ENCODE measurements around the gene TNIP3.
"Not testable (repeated sequence)": the region's sequence is repeated elsewhere in the genome, so short reads cannot be mapped to it uniquely, and the experiment has no call there.

TNIP3 gene, protein sequence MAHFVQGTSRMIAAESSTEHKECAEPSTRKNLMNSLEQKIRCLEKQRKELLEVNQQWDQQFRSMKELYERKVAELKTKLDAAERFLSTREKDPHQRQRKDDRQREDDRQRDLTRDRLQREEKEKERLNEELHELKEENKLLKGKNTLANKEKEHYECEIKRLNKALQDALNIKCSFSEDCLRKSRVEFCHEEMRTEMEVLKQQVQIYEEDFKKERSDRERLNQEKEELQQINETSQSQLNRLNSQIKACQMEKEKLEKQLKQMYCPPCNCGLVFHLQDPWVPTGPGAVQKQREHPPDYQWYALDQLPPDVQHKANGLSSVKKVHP

DNA sequence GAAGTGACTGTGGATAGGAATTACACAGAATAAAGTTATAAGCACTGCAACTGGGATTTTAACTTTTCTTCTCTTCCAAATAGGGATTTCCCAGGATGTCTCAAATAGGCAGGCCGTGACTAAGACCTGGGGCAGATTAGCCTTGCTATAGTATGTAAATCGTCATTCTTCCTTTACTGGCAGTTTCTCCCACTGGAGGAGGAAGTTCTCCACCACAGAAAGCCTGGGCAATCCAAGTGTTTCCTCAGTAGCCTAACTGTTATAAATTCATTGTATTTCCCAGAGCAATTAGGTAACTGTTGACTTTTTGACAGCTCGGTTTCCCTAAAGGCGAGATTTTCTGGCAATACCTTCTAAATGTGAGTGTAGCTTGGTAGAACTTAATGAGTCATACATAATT, at the start of gene TNIP3:
Gene TNIP3 (minus strand): TSS at position 31 of the 400 bp plus-strand sequence. CDS start 196 bp downstream, outside the sequence.
- no peak for DNase-seq

DNA sequence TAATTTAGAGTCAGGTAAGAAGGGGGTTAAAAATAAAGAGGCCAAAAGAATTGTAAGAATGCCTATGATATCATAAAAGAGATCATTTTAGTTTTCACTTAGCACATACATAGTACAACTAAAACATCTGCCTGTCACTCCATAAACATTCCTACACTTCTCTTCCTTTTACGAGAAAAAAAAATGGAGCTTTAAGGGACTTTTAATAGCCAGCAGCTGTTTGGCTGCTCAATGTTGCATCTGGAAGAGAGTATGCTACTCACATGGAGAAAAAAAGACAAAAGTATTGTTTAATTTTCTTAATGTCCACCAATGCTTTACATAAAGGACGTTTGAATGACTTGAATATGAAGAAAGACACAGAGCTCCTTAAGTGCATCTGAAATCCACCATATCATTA, 48.7 kb upstream of the TNIP3 start:
- DNase-seq, result no peak

DNA sequence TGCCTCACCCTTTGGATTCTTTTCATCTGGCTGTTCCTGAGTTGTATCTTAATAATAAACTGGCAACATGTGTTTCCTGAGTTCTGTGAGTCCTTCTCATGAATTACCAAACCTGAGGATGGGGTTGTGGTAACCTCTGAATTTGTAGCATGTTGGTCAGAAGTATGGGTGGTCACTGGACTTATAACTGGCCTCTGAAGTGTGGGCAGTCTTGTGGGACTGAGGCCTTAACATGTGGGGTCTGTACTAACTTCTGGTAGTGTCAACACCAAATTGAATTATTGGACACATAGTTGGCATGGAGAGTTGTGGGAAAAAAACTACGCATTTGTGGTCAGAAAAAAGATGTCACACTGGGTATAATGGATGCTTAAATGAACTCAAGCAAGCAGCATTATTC, 45.0 kb upstream of the TNIP3 start:
- no peak for DNase-seq

DNA sequence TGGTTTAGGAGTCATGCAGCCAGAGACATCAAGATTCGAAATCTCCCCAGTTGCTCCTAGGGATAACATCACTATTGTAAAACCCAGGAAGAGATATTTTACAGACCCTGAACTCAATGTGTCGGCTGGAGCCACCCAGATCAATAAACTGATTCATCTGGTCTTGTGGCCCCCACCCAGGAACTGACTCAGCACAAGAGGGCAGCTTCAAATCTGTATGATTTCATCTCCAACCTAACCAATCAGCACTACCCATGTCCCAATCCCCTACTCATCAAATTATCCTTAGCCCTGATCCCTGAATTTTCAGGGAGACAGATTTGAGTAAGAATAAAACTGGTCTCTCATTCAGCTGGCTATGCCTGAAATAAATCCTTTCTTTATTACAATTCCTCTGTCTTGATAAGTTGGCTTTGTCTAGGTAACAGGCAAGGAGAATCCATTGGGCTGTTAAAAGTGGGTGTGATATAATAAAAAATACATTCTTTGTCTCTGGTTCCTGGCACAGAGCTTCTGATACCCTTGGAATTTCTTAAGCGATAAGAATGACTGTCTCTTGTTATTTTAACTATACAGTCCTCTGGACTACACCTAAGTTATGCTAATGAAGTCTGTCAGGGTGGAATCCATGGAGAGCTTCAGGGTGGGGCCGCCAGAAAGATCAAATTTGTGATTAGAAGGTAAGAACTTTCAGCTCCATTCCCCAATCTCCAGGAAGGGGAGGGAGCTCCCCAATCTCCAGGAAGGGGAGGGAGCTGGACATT, 44.3 kb upstream of the TNIP3 start:
- DNase-seq, result no peak

DNA sequence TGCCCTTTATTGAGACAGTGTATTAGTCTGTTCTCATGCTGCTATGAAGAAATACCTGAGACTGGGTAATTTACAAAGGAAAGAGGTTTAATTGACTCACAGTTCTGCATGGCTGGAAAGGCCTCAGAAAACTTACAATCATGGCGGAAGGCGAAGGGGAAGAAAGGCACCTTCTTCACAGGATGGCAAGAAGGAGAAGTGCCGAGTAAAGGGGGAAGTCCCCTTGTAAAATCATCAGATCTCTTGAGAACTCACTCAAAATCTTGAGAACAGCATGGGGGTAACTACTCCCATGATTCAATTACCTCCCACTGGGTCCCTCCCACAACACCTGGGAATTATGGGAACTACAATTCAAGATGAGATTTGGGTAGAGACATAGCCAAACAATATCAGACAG, 41.7 kb upstream of the TNIP3 start:
- not testable (repeated sequence) for DNase-seq

DNA sequence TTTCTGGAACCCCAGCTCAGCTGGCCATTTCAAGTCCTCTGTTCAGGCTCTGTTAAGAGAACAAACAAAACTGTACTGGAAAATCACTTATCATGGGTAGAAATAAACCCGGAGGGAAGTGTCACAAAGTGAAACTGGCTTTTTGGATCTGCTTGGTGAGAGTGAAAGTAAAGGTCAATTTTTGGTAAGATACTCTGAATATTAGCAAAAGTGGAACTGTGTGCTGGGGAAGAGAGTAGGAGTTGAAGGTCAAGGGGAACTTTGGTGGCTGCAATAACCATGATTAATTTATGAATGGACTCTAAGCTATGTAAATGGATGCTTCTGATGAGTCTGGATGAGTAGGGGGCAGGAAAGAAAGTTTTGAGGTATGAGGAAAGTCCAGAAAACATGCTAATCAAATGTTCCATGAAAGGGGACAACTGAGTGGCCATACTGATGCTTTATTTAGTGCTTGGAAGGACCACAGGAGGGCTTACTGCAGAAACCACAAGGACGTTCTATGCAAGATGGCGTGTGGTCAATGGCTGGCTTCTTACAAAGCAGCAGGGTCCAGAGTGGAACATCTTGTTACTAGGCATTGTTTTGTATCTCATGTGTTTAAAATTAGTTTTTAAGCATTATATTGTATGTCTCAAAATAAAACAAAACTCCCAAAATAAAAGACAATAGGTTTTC, 36.8 kb upstream of the TNIP3 start:
- no peak for DNase-seq

DNA sequence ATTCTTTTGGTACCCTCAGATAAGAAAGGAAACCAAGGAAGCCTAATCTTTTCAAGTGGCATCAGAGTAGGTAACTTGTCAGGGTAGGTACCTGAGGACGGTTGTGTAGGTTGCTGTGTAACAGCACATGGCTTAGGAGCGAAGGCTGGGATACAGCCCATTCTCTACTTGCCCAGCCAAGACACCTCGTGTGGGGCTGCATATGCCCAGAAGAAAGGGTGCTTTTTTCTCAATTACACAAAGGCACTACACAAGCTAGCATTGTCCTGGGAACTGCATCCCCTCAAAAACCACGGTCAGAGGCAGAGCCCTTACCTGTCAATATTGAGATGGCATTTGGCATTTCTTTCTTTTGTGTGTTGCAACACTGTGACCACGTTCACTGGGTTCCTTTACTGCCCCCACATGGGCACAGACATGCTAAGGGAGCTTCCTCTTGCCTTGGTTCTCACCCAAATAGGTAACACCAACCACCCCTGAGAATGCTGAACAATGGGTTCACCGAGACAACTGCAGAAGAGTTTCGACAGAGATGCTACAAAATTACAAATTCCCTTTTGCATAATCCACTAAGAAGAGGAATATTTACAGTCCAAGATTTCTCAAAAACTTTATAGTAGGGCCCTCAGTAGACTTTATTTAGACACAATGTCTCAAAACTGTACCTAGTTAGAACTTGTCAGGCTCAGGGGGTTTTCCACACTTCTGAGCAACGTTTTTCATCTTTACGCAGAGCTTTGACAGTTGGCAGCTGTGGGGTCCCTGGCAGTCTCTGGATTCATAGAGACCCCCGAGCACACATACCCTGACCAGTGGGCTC, 35.8 kb upstream of the TNIP3 start:
- peak in 1 of 6 experiments; percentile 8 for DNase-seq

DNA sequence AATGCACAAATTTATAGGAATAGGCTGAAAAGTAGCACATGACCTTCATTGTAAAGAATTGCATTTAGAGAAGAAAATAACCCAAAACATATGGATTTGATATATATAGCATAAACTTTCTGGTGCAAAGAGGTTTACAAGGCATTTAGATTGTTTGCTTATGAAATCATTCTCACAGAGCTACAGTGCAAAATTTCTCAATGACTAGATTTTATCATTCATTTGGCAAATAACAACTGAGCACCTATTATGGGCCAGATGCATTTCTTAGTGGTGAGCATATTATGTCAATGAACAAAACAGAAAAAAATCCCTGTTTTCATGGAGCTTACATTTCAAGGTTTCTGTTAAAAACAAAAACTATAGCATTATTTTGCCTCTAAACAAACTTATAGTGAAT, 34.1 kb upstream of the TNIP3 start:
- no peak for DNase-seq

DNA sequence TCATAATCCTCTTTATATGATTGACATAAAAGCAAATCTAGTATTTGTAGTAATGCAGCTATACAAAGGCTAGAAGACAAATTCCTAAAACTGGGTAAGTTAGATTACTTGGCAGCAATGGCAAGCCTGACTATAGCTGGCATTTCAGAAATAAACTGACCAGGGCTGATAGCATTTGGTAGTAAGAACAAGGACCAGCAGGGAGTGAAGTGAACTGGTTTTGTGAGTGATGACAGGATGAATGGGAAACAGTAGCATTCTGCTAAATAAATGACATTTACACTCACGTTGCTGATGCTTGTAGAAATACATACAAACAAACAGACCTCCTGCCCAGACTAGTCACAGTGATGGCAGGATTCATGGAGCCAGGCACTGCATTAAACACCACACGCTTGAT, 31.5 kb upstream of the TNIP3 start:
- no peak for DNase-seq

DNA sequence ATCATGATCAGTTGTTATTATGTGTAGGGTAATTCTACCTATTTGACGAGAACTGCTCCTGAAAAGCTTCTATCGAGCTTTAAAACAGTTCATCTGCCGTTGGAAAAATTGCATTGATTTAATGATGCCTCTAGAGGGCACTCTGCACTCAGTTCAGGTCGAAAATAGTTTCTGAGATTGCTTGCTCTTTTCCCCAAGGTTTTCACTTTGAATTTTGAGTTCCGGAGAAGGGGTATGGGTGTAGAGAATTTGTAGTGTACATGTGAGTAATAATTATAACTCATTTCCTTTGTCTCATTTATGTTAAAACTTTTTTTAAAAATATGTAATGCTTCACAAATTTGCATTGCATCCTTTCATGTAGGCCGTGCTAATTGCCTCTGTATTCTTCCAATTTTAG, 28.4 kb upstream of the TNIP3 start:
- peak in 3 of 6 experiments; percentile 18 to 58 (median 50) for DNase-seq

DNA sequence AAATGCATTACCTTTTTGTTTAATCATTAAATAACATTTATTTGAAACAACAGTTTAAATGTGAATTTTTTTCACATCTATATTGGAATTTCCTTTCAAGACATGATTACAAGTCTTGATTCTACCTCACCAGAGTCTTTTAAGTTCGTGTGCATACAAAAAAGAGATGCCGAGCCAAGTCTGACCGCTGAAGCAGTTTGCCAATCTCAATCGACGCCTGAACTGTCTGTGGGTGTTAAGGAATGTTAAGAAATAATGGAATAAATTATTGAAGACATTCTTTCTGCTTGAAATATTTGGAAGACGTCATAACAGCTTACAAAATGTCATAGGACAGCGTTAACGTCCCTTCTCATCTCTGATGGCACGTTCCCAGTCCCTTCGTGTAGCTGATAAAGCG, 27.9 kb upstream of the TNIP3 start:
- DNase-seq, result no peak

DNA sequence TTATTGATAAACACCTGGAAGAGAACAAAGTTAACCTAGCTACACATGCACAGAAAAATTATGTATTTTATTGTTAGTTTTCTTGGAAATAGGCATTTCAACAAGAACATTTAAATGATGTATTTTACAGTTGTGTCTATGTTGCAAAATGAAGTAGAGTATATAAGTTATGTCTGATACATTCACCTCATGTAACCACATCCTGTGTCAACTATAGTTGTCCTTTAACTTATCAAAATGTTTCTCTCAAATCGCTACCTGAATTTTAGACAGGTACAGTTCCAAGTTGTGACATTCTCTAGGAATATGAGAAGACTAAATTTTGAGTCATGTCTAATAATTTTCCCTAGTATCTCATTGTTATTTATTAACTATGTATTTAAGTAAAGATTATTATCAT, 27.2 kb upstream of the TNIP3 start:
- DNase-seq, result peak in 3 of 6 experiments; percentile 15 to 33 (median 31)

DNA sequence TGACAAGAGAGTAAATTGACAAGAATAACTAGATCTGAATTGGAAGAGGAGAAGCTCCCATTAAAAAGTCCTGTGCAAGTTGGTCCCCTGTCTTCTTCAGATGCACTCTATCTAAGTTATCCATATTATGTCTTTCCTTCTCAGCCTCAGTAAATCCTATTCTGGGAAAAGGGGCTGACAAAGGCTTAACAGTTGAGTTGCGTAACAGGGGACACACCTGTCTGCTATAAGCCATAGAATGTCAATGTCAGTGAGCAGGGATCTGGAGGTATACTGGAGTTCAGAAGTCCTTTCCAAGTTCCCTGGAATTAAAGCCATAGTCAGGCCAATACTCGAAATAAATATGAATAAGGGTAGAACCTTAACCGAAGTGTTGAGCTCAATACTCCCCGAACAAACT, 26.3 kb upstream of the TNIP3 start:
- no peak for DNase-seq

DNA sequence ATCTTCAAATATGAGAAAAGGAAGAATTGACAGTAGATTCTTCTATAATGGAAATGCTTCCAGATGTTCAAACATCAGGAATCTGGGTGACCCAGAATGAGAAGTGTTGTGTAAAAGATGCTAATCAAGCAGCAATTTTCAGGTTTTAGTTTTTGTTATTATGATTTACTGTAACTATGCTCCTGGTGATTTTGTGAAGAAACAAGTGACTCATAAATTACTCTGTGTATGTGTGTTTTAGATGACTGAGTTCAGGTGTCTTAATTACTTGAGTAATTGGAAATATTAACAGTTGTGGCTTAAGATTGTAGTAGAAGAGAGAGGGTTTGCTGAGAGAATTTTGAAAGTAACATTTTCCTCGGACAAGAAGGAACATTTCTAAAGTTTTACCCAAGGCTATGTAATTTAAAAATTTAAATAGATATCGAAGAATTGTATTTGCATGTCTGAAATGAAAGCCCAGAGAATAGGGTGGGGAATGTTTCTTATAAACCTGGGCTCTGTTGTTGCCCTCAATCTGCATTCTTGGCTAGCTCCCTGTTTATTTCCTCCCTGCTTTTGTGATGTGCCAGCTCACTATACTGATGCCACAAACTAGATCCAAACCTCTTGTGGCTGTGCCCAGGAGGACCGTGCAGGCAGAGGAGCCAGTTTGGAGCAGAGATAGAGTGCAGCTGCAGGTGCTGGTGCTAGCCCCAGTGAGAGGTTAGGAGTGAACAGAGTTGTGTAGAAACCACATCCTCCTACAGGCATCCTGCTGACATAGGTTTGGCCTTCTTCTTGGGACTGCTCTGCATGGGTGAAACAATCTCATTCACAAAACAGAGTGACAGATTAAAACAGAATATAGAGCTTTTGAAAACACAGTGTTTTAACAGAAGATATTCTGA, 25.4 kb upstream of the TNIP3 start:
- peak in 5 of 6 experiments; percentile 12 to 76 (median 64) for DNase-seq

DNA sequence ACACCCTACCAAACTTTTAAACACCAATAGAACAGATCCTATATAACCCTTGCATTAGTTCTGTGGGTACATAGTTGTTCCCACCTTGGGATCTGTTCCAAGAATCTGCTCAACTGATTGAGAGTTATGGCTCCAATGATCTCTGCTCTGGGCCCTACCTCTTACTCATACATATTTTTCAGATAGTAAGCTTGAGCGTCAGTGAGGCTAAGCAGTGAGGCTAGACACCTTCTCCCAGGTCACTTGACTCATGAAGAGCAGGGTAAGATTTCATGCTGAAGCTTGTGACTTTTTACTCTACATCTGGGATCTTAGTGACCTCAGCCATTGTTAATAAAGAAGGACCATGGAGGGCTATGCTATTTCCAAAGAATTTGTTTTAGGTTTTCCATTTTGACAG, 23.1 kb upstream of the TNIP3 start:
- no peak for DNase-seq

DNA sequence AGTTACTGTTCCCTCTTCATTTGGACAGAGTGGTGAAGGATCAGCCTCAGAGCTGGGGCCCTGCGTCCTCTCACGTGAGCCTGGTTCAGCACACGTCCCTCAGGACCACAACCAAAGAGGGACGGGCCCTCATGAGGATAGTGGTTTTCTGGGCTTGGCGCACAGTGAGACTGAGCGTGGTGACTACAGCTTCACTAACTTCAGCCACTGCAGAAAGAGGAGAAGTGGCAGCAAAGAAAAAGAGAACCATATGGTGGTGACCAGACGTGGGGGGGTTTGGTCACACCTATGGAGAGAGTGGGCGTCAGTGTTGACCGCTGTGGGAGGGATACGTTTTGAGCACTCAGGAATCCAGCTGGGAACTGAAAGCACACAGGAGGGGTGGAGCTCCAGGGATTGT, 21.8 kb upstream of the TNIP3 start:
- no peak for DNase-seq

DNA sequence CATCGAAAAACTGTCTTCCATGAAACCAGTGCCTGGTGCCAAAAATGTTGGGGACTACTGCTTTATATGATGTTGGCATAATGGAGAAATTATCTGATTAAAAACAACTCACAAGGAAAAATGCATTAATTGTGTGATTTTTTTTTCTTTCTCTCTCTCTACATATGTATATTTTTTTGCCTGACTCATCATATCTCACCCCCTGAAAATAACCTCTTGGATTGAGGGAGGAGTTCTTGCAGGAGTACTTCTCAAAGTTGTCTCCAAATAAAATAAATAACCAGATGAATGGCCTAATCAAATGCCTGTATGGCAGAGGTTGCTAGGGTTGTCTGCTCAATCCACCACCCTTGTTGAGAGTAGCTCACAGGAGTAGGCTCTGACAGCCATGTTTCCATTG, 19.9 kb upstream of the TNIP3 start:
- no peak for DNase-seq

DNA sequence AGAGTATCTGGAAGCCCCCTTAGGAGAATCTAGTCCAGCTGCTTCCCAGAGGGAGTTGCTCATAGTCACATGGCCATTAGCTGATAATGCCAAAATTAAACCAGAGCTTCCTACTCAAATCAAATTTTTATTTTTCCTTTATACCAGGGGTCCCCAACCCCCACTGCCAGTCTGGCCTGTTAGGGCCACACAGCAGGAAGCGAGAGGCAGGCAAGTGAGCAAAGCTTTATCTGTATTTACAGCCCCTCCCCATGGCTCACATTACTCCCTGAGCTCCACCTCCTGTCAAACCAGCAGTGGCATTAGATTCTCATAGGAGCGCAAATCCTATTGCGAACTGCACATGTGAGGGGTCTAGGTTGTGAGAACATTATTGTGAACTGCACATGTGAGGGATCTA, 19.2 kb upstream of the TNIP3 start:
- DNase-seq, result no peak

DNA sequence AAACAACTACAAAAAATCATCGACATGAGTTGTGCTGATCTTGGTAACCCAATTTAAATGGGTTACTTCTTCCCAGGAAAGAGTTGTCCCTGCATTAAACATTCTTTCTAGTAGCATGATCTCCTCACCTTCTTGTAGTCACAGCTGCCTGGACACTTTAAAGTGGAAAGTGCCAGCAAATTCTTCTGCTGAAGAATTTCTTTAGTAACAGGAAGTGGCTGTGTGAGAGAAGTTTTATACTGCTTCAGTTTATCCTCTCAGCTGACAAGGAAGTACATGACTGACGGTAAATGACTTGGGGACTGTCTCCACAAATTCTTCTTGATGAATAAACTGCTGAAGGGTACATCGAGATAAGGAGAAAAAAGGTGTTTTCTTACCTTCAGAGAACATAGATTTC, 18.2 kb upstream of the TNIP3 start:
- DNase-seq, result peak in 3 of 6 experiments; percentile 65 to 76 (median 71)

DNA sequence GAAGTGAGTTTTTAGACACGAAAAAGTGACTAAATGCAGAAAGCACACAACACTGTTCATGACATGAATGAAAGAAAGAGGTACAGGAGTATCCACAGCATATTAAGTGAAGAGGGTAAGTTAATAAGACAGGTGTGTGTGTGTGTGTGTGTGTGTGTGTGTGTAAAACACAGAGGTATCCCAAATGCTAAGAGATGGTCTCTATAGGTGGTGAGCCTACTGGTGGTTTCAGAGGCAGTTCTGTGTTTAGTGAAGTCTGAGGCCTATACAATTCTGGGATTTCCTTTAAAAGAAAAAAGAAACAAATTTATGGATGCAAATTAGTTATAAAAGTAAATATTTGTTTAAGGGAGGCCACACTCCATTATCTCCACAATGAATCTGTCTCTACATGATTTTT, 17.4 kb upstream of the TNIP3 start:
- peak in 1 of 6 experiments; percentile 30 for DNase-seq

DNA sequence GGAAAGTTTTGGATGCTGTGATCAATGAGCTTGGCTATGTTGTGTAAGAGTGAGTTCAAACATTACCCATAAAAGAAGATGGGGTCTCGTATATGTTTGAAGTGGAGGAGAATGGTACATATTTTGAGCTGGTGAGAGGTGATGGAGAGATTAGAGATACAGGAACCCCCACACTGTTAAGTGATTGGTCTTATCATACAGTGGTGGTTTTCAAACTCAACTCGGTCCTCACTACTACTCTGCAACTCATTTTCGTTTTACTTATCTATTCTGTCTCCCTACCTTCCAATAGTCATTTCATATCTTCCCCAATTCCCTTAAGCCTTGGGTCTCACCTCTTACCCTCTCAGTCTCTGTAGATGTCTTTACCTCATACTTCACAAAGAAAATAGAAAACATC, 16.4 kb upstream of the TNIP3 start:
- DNase-seq, result no peak
